ENCODE data around the gene MLF2. TPM values are rescaled to one million over a fixed set of nuclear protein-coding genes. Genes with fewer than 3 reads are reported as not detected.

MLF2 gene
- total and polyA plus RNA-seq, 9 of the 15 experiments (the other 6 are each of a cell fraction or from before 2014, with no cell fraction given), result 11.4 to 190 (median 139) TPM

DNA sequence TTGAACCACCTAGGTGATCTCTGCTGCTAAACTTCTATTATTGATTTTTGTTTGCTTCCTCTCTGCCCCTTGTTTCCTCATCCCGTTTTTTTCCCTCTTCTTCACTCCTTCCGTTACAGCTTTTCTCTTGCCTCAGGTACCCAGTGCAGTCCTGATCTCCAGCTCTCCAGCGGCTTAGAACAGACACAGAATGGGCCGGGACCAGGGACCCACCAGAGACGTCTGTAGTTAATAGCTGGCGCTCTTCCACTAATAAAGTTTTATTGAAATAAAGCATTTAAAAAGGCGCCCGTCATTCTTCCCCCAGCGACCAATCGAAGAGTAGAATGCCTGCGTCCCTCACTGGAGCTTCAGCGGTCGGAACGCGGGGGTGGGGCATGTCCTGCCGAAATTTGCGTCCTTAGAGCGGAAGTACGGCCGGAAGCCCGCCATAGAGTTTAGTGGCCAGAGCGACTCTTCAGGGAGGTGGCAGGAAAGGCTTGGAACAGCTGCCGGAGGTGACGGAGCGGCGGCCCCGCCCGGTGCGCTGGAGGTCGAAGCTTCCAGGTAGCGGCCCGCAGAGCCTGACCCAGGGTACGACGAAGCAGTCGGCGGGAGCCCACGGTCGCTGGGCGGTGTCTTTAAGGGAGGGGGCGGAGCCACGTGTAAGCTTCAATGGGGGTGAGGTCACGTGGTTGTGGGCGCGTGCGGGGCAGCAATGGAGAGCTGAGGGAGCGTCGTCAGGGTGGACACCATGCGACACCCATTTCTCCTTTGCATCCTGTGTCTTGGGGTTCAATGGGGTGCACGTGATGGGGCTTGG is 29.1 kb downstream of the MLF2 start, which contains the start of gene COPS7A:
Gene COPS7A (plus strand): TSS at position 440 of the 802 bp plus-strand sequence. CDS start 611 bp downstream, outside the sequence.
- H3K4me1 ChIP-seq (replicated peaks in 1 of 2; ENCODE audit: control insufficient read depth in 2 of 2, insufficient read depth in 2 of 2, low read length in 2 of 2), result peaks cover 10 to 25% of the 10 kb centered on the region in 2 experiments; a peak in 4 of 5 replicates
- peaks cover 8% of the 10 kb centered on the region; the same call in 2 of the 3 replicates for H3K36me3 ChIP-seq (ENCODE audit: control insufficient read depth, insufficient read depth, low read length)
- peak within 1 kb of the TSS; percentile 88 for H3K27ac ChIP-seq (ENCODE audit: extremely low read depth, low read depth, low read length)
- peak; percentile 98 for ATAC-seq
- ChIA-PET POLR2A (interaction anchor here (0.6 to 2.9 kb wide), 20 partner anchors 9 to 149 kb away, joined by 3 to 12 read pairs (median 4); partner anchors contain the start of genes CDCA3, P3H3, SPSB2 and USP5), CTCF (ENCODE audit: low intra/inter-chr PET ratio) (no interaction called here)
- H3K27me3 ChIP-seq (ENCODE audit: control insufficient read depth in 2 of 2, insufficient read depth in 2 of 2, low read length in 2 of 2), result no peaks in the 10 kb centered on the region
- peak within 1 kb of the TSS; percentile 84 for H2AFZ ChIP-seq (ENCODE audit: low read depth, low read length)
- H3K4me2 ChIP-seq (ENCODE audit: insufficient read depth, low read length), result peak within 1 kb of the TSS; percentile 93
- peak; percentile 94 to 97 (median 95) for DNase-seq (ENCODE audit: extremely low read depth in 1 of 4, low spot score in 3 of 4)
- H3K9me1 ChIP-seq (ENCODE audit: control insufficient read depth, insufficient read depth, low read length), result no peaks in the 10 kb centered on the region
- peak within 1 kb of the TSS; percentile 88 to 90 for H3K9ac ChIP-seq (ENCODE audit: insufficient read depth in 1 of 2, low read depth in 2 of 2, low read length in 2 of 2)
- FAIRE-seq, result peak; percentile 98
- in situ Hi-C loops (cut with MboI), result no loop called here
- H3K4me3 ChIP-seq, result peak within 1 kb of the TSS; percentile 54
- intact Hi-C loops (cut with micrococcal nuclease), result loop anchor here (5.0 kb wide), 1 partner anchor 37 kb away; the partner anchor contains the start of gene ZNF384
- WGBS (ENCODE audit: insufficient coverage, low coverage, missing lambda C conversion rate), result under 1% methylated on average over 36 of the region's 49 CpGs
- no peaks in the 10 kb centered on the region for H3K9me3 ChIP-seq (replicated peaks; ENCODE audit: control insufficient read depth, insufficient read depth, low read depth, low read length)
- H3K79me2 ChIP-seq (ENCODE audit: control insufficient read depth, insufficient read depth, low read length), result peaks cover 13% of the 10 kb centered on the region
- H4K20me1 ChIP-seq (replicated peaks; ENCODE audit: control insufficient read depth, insufficient read depth, low read length), result no peaks in the 10 kb centered on the region
- BruUV-seq (replicated peaks), result no TSS peak
- TF ChIP-seq RBM34 (IDR thresholded peaks at IDR 0.05; ENCODE audit: borderline replicate concordance, insufficient read depth, low read length) (no peak), SMAD1 (IDR thresholded peaks at IDR 0.05; ENCODE audit: low read depth, low read length, partially characterized antibody) (no peak), NFXL1 (CRISPR knock-in tag; IDR thresholded peaks at IDR 0.05) (no peak), HDAC8 (tag; IDR thresholded peaks at IDR 0.05) (no peak), SP1 (CRISPR knock-in tag; IDR thresholded peaks at IDR 0.05) (peak; percentile 93), CREB1 (IDR thresholded peaks at IDR 0.05) (peak; percentile 87), CREB1 (CRISPR knock-in tag; IDR thresholded peaks at IDR 0.05) (peak; percentile 91), TEAD1 (CRISPR knock-in tag; IDR thresholded peaks at IDR 0.05) (peak in 1 of 2 experiments; percentile 29; a peak in 1 of 4 replicates), RAD51 (IDR thresholded peaks at IDR 0.05; ENCODE audit: borderline replicate concordance, low read depth) (peak; percentile 97), ZKSCAN8 (CRISPR knock-in tag; IDR thresholded peaks at IDR 0.05) (no peak), YY1 (IDR thresholded peaks at IDR 0.05; ENCODE audit: borderline replicate concordance in 1 of 3, control insufficient read depth in 1 of 3, extremely low read depth in 1 of 3, insufficient read depth in 3 of 3, insufficient read length in 1 of 3, insufficient replicate concordance in 2 of 3, low read depth in 1 of 3, low read length in 2 of 3) (peak; percentile 15 to 82 (median 54)), ZNF507 (tag; conservative IDR thresholded peaks at IDR 0.05) (no peak), LEF1 (IDR thresholded peaks at IDR 0.05) (no peak)
- TF ChIP-seq, protein P1, sequence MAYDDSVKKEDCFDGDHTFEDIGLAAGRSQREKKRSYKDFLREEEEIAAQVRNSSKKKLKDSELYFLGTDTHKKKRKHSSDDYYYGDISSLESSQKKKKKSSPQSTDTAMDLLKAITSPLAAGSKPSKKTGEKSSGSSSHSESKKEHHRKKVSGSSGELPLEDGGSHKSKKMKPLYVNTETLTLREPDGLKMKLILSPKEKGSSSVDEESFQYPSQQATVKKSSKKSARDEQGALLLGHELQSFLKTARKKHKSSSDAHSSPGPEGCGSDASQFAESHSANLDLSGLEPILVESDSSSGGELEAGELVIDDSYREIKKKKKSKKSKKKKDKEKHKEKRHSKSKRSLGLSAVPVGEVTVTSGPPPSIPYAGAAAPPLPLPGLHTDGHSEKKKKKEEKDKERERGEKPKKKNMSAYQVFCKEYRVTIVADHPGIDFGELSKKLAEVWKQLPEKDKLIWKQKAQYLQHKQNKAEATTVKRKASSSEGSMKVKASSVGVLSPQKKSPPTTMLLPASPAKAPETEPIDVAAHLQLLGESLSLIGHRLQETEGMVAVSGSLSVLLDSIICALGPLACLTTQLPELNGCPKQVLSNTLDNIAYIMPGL (CRISPR knock-in tag; IDR thresholded peaks at IDR 0.05), result no peak
- TF ChIP-seq, protein P2, sequence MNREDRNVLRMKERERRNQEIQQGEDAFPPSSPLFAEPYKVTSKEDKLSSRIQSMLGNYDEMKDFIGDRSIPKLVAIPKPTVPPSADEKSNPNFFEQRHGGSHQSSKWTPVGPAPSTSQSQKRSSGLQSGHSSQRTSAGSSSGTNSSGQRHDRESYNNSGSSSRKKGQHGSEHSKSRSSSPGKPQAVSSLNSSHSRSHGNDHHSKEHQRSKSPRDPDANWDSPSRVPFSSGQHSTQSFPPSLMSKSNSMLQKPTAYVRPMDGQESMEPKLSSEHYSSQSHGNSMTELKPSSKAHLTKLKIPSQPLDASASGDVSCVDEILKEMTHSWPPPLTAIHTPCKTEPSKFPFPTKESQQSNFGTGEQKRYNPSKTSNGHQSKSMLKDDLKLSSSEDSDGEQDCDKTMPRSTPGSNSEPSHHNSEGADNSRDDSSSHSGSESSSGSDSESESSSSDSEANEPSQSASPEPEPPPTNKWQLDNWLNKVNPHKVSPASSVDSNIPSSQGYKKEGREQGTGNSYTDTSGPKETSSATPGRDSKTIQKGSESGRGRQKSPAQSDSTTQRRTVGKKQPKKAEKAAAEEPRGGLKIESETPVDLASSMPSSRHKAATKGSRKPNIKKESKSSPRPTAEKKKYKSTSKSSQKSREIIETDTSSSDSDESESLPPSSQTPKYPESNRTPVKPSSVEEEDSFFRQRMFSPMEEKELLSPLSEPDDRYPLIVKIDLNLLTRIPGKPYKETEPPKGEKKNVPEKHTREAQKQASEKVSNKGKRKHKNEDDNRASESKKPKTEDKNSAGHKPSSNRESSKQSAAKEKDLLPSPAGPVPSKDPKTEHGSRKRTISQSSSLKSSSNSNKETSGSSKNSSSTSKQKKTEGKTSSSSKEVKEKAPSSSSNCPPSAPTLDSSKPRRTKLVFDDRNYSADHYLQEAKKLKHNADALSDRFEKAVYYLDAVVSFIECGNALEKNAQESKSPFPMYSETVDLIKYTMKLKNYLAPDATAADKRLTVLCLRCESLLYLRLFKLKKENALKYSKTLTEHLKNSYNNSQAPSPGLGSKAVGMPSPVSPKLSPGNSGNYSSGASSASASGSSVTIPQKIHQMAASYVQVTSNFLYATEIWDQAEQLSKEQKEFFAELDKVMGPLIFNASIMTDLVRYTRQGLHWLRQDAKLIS (CRISPR knock-in tag; IDR thresholded peaks at IDR 0.05), result peak; percentile 82; the same call in 1 of the 2 replicates

Measured in K562 (cell line).